GM23248 (cell line): ENCODE measurements around the gene SLC2A10.

Experiments used
- EZH2 ChIP-seq: fragments of 200-600 bp; sonication (generic); IDR thresholded peaks from 2 replicates; pipeline ENCODE4 v1.6.1; 2018; ENCODE audit warnings: antibody characterized with exemption, mild to moderate bottlenecking; ENCODE audit not compliant: insufficient read depth, poor library complexity, severe bottlenecking
- EZH2phosphoT487 ChIP-seq: fragments of 200-600 bp; sonication (generic); IDR thresholded peaks from 2 replicates; pipeline ENCODE4 v1.6.1; 2018; ENCODE audit warnings: antibody characterized with exemption, moderate library complexity, mild to moderate bottlenecking, low read depth; ENCODE audit not compliant: insufficient read depth

DNA sequence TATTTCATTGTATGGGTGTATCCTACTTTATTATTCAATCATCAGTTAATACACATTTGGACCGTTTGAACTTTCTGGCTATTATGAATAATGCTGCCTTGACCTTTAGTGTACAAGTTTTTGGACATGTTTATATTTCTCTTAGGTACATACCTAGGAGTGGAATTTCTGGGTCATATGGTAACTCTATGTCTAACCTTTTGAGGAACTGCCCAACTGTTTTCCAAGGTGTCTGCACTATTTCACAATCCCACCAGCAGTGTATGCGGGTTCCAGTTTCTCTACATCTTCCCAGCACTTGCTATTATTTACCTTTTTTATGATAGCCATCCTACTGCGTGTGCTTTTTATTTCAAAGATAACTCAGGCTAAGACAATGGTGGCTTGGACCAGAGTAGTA, 43.8 kb upstream of the SLC2A10 start:
- TF ChIP-seq EZH2 = no peak
- no peak for TF ChIP-seq EZH2phosphoT487
